ENCODE results near the gene FANCC.

GRCh38 chr9:95315108-95315746, 2.3 kb downstream of the FANCC start:
- TF ChIP-seq POLR2A (IDR thresholded peaks at IDR 0.05; ENCODE audit: borderline replicate concordance, extremely low read depth, insufficient read depth, insufficient read length): no peak
- no peak for TF ChIP-seq CTCF (IDR thresholded peaks at IDR 0.05 in 2 of 3, conservative IDR thresholded peaks at IDR 0.05 in 1 of 3; ENCODE audit: borderline replicate concordance in 1 of 3, insufficient read depth in 1 of 3, low read depth in 2 of 3, low read length in 2 of 3)
- TF ChIP-seq YY1 (IDR thresholded peaks at IDR 0.05; ENCODE audit: extremely low read depth, insufficient replicate concordance, low read depth, low read length): no peak
